ENCODE data around the gene ASCC2. TPM values are rescaled to one million over a fixed set of nuclear protein-coding genes. Genes with fewer than 3 reads are reported as not detected.
A peak's percentile ranks its signal among the peaks of the same experiment; 100 is the strongest.

Gene ASCC2, protein sequence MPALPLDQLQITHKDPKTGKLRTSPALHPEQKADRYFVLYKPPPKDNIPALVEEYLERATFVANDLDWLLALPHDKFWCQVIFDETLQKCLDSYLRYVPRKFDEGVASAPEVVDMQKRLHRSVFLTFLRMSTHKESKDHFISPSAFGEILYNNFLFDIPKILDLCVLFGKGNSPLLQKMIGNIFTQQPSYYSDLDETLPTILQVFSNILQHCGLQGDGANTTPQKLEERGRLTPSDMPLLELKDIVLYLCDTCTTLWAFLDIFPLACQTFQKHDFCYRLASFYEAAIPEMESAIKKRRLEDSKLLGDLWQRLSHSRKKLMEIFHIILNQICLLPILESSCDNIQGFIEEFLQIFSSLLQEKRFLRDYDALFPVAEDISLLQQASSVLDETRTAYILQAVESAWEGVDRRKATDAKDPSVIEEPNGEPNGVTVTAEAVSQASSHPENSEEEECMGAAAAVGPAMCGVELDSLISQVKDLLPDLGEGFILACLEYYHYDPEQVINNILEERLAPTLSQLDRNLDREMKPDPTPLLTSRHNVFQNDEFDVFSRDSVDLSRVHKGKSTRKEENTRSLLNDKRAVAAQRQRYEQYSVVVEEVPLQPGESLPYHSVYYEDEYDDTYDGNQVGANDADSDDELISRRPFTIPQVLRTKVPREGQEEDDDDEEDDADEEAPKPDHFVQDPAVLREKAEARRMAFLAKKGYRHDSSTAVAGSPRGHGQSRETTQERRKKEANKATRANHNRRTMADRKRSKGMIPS
- total RNA-seq (60.4 and 60.7 TPM in 2 replicates), polyA plus RNA-seq (43.6 and 51.8 TPM in 2 replicates), polyA minus RNA-seq (69.9 and 72.5 TPM in 2 replicates), Bru-seq, nascent RNA (percentile 65 among the genes with signal in this experiment), BruChase-seq, experiment 1, labeled RNA remaining after a 6-hour chase (percentile 74 among the genes with signal in this experiment), BruChase-seq, experiment 2, labeled RNA remaining after a 2-hour chase (percentile 71 among the genes with signal in this experiment)
- 40.6 and 45.1 TPM in 2 replicates for polyA plus RNA-seq (2011; cell fraction: cytosol; rRNA removed)
- 78.3 and 83.7 TPM in 2 replicates for polyA plus RNA-seq (2011; cell fraction: nucleus; rRNA removed)
- 47.4 and 50.7 TPM in 2 replicates for polyA plus RNA-seq (2012)
- 17.8 TPM for polyA minus RNA-seq (2011; cell fraction: cytosol; rRNA and poly(A)+ RNA removed)
- polyA minus RNA-seq (2011; cell fraction: nucleus; rRNA and poly(A)+ RNA removed), result 59.7 and 72.2 TPM in 2 replicates
- long read RNA-seq, transcript ASCC2-201 (20 exons, 2,793 nt), result major isoform, 61 of 238 reads
- long read RNA-seq, transcript ASCC2-202 (21 exons, 2,823 nt), result minor isoform, 40 of 238 reads
- long read RNA-seq, partial matches to known transcripts, result 82 of 238 reads
- long read RNA-seq, other reads (novel, unspliced or antisense), result 52 of 238 reads

DNA sequence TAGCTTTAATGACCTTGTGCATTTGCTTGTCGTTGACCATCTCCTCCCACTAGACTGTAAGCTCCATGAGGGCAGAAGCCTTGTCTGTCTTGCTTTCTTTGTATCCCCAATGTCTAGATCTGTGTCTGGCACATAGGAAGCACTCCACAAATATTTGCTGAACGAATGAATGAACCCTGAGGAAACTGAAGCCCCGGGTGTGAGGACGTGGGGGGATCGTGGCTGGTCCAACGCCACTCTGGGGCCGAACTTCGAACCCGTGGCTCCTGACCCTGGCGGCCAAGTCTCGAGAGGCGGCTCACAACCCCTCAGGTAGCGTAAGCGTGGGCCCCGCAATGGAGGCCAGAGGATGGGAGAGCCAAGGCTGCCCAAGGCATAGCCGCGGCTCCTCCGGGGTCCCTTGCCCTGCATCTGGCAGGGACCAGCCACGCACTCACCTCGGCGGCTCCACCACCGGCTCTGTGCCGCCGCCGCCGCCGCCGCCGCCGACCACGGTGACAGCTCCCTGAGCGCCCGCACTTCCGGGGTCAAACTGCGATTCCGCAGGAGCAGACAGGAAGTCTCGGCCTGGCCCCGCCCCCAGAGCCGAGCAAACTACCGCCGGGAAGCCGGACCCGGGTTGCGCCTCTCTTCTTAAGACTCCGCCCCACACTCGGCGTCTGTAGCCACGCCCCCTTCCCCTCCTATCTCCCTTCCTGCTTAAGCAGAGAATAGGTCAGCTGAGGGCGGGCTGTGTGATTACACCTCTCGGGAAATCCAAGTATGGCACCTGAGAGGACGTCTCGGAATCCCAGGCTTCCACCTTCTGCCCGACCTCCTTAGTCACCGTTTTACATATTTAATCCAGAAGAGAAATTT, at the start of gene ASCC2:
Gene ASCC2 (minus strand): TSS at position 534 of the 858 bp plus-strand sequence. CDS start 5,949 bp downstream, outside the sequence.
- peak; percentile 97 for DNase-seq (ENCODE audit: low read depth, low spot score)
- dilution Hi-C loops (cut with MboI; ENCODE audit: extremely low pct_ligation_motif_present, low sequenced_read_pairs), result no loop called here
- H3K9me3 ChIP-seq (replicated peaks; ENCODE audit: control insufficient read depth, insufficient read depth, low read length), result no peaks in the 10 kb centered on the region
- FAIRE-seq, result peak; percentile 89
- H3K27ac ChIP-seq (ENCODE audit: insufficient read depth, low read depth, low read length), result peak within 1 kb of the TSS; percentile 63
- peak within 1 kb of the TSS; percentile 79 to 92 (median 86) for H3K4me3 ChIP-seq (replicated peaks in 1 of 3; ENCODE audit: insufficient read depth in 1 of 3, low read depth in 1 of 3, low read length in 3 of 3)
- BruUV-seq (replicated peaks), result TSS peak; percentile 27
- POLR2A ChIA-PET, result no interaction called here
- no peaks in the 10 kb centered on the region for H3K9me1 ChIP-seq (replicated peaks; ENCODE audit: control insufficient read depth, extremely low read depth, insufficient read depth, low read length)
- H3K4me1 ChIP-seq (ENCODE audit: control insufficient read depth, extremely low read depth, insufficient read depth, low read length), result peaks cover 15% of the 10 kb centered on the region
- CTCF ChIA-PET, result interaction anchor here (1.9 kb wide), 1 partner anchor 167 kb away, joined by 7 read pairs; no protein-coding TSS in a partner anchor
- peak within 1 kb of the TSS; percentile 96 for H3K4me2 ChIP-seq (ENCODE audit: insufficient read depth, low read length)
- peaks cover 14% of the 10 kb centered on the region for H3K79me2 ChIP-seq (ENCODE audit: control insufficient read depth, insufficient read depth, low read length)
- no peaks in the 10 kb centered on the region for H3K27me3 ChIP-seq (ENCODE audit: control insufficient read depth in 2 of 2, insufficient read depth in 2 of 2, low read length in 2 of 2)
- H2AFZ ChIP-seq (ENCODE audit: low read depth, low read length), result peak within 1 kb of the TSS; percentile 80
- H4K20me1 ChIP-seq (replicated peaks; ENCODE audit: control insufficient read depth, extremely low read depth, insufficient read depth, low read length), result no peaks in the 10 kb centered on the region
- peaks cover 0 to 2% of the 10 kb centered on the region in 2 experiments for H3K36me3 ChIP-seq (ENCODE audit: control insufficient read depth in 2 of 2, extremely low read depth in 1 of 2, insufficient read depth in 2 of 2, low read length in 2 of 2)
- TF ChIP-seq POLR2AphosphoS5 (IDR thresholded peaks at IDR 0.05; ENCODE audit: insufficient read depth, low read depth, low read length) (peak; percentile 78), POLR2A (IDR thresholded peaks at IDR 0.05; ENCODE audit: low read depth, low read length) (peak; percentile 88), EZH2 (IDR thresholded peaks at IDR 0.05; ENCODE audit: borderline replicate concordance, low read depth, low read length, severe bottlenecking) (no peak)
- H3K9ac ChIP-seq (replicated peaks; ENCODE audit: extremely low read depth, insufficient read depth, low read length), result peak within 1 kb of the TSS; percentile 65
- intact Hi-C loops (cut with micrococcal nuclease), result loop anchor here (1.0 to 5.0 kb wide), 2 partner anchors 45 to 154 kb away; partner anchors contain the start of gene MTMR3

Data from endothelial cell of umbilical vein (primary cell).